SK-N-MC (cell line): ENCODE data around the gene RNASEH2A.

ENCODE experiments used
- DNase-seq: peaks from one replicate; pipeline ENCODE4 v3.0.0-alpha.2; 2011; ENCODE audit warnings: low read depth, low spot score
- H3K27ac ChIP-seq: fragments of 200-600 bp; sonication (generic); 2 replicates; pipeline ENCODE4 v1.5.1; 2016; ENCODE audit warnings: mixed run types
- H3K36me3 ChIP-seq: fragments of 200-600 bp; sonication (generic); 2 replicates; pipeline ENCODE4 v1.6.1; 2017; ENCODE audit warnings: antibody characterized with exemption, low read length, mixed read lengths; ENCODE audit not compliant: insufficient read depth
- H3K4me3 ChIP-seq: fragments of 200-600 bp; sonication (generic); 2 replicates; pipeline ENCODE4 v1.5.1; 2016
- H3K9ac ChIP-seq: fragments of 200-600 bp; sonication (generic); 2 replicates; pipeline ENCODE4 v1.8.0; 2017; ENCODE audit warnings: mixed run types, mixed read lengths; ENCODE audit not compliant: insufficient read length
- H3K9me3 ChIP-seq: fragments of 200-600 bp; sonication (generic); 2 replicates; pipeline ENCODE4 v1.6.1; 2017; ENCODE audit warnings: low read depth, mild to moderate bottlenecking, antibody characterized with exemption, low read length, moderate library complexity, mixed read lengths
- EZH2 ChIP-seq: fragments of 200-600 bp; sonication (generic); IDR thresholded peaks from one replicate; pipeline ENCODE4 v1.6.1; 2017; ENCODE audit warnings: antibody characterized with exemption
- FOXP2 ChIP-seq: optimal IDR thresholded peaks from 2 replicates; pipeline ENCODE3; 2011; ENCODE audit warnings: mild to moderate bottlenecking, moderate library complexity; ENCODE audit not compliant: insufficient read depth; ENCODE audit errors: extremely low read length, control extremely low read depth
- POLR2AphosphoS5 ChIP-seq: IDR thresholded peaks from 2 replicates; pipeline ENCODE4 v1.6.1; 2012; ENCODE audit warnings: mild to moderate bottlenecking, low read depth, low read length, borderline replicate concordance

RNASEH2A gene

GRCh38 chr19:12833738-12834565, 27.6 kb downstream of the RNASEH2A start:
- H3K4me3 ChIP-seq, result peak overlapping the region; percentile 80
- DNase-seq, result no peak
- H3K27ac ChIP-seq, result no peak overlapping the region
- H3K36me3 ChIP-seq, result no peaks in the 10 kb centered on the region
- H3K9ac ChIP-seq, result no peak overlapping the region
- TF ChIP-seq FOXP2 (no peak), POLR2AphosphoS5 (no peak), EZH2 (no peak)
- no peaks in the 10 kb centered on the region for H3K9me3 ChIP-seq

DNA sequence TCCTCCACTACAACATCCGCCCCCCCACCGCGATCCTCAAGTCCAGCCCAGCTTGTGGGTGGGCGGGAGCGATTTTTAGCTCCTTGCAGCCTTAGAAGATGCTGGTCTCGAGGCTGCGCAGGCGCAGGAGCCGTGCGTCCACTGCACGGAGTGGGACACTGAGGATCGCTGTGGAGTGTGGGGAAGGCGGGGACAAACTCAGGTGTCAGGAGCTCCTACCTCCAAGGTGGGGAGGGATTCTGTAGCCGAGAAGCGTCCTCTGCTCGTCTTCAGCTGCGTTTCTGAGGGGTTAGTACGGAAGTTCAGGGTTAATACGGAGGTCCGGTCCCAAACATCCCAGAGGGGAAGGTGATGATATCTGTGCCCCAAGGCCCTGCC, 28.2 kb downstream of the RNASEH2A start, which contains the start of gene RTBDN:
Gene RTBDN (minus strand): TSS at position 14 of the 378 bp plus-strand sequence. CDS start 4,600 bp downstream, outside the sequence.
- TF ChIP-seq FOXP2 (no peak), EZH2 (no peak), POLR2AphosphoS5 (no peak)
- Histone ChIP-seq H3K9me3 (no peaks in the 10 kb centered on the region), H3K4me3 (peak within 1 kb of the TSS; percentile 80), H3K9ac (no peak within 1 kb of the TSS), H3K36me3 (no peaks in the 10 kb centered on the region), H3K27ac (no peak within 1 kb of the TSS)
- DNase-seq, result no peak

- Histone ChIP-seq H3K4me3 (peak overlapping the region; percentile 55), H3K27ac (no peak overlapping the region)
- TF ChIP-seq EZH2 (no peak), POLR2AphosphoS5 (no peak), FOXP2 (no peak)
These were observed 28.8 kb downstream of the RNASEH2A start for GRCh38 chr19:12834976-12835757.

DNA sequence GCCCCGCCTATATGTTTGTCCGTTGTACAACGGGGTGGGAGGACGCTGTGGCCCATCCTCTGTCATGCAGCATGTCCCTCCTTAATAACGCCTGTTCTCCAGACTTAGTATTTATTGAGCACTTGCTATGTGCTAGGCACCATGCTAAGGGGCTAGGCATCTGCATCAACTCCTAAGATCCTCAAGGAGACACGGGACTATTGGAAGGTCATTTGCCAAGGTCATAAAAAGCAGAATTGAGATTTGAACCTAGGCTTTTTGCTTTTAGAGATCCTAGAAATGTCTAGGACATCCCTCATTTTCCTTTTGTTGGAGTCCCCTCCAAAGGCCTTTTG, 30.1 kb downstream of the RNASEH2A start:
- Histone ChIP-seq H3K9me3 (no peaks in the 10 kb centered on the region), H3K36me3 (no peaks in the 10 kb centered on the region), H3K9ac (no peak overlapping the region), H3K27ac (no peak overlapping the region), H3K4me3 (no peak overlapping the region)
- no peak for DNase-seq
- TF ChIP-seq POLR2AphosphoS5, result no peak

More at GRCh38 chr19:12834976-12835757, 28.8 kb downstream of the RNASEH2A start:
- no peak for DNase-seq
- Histone ChIP-seq H3K36me3 (no peaks in the 10 kb centered on the region), H3K9me3 (no peaks in the 10 kb centered on the region), H3K9ac (no peak overlapping the region)

DNA sequence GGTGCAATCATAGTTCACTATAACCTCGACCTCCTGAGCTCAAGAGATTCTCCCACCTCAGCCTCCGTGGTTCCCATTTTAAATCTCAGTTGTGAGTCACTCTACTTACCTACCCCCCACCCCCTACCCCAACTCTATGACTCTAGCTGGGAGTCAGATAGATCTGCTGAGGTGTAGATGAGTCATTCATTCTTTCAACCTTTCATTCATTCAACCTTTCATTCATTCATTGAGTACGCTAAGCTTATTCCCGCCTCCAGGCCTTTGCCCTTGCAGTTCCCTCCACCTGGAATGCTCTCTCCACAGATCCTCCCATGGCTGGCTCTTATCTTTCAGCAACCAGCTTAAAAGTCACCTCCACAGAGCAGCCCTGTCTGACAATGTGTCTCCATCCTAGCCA, 30.8 kb downstream of the RNASEH2A start:
- Histone ChIP-seq H3K36me3 (no peaks in the 10 kb centered on the region), H3K9me3 (no peaks in the 10 kb centered on the region), H3K27ac (no peak overlapping the region), H3K4me3 (no peak overlapping the region), H3K9ac (no peak overlapping the region)
- no peak for TF ChIP-seq POLR2AphosphoS5
- TF ChIP-seq FOXP2, result no peak
- TF ChIP-seq EZH2, result no peak
- no peak for DNase-seq

GRCh38 chr19:12838182-12838885, 31.9 kb downstream of the RNASEH2A start, which contains the start of gene MAST1:
Gene MAST1 (plus strand): TSS chr19:12838515. CDS start chr19:12838573, 58 bp downstream.
- TF ChIP-seq EZH2 (no peak), FOXP2 (no peak), POLR2AphosphoS5 (no peak)
- Histone ChIP-seq H3K9me3 (no peaks in the 10 kb centered on the region), H3K9ac (peak within 1 kb of the TSS; percentile 77), H3K4me3 (peak within 1 kb of the TSS; percentile 93), H3K27ac (no peak within 1 kb of the TSS), H3K36me3 (no peaks in the 10 kb centered on the region; the same call in 1 of the 2 replicates)
- no peak for DNase-seq

GRCh38 chr19:12838886-12839756, 32.7 kb downstream of the RNASEH2A start:
- DNase-seq, result no peak
- Histone ChIP-seq H3K27ac (no peak overlapping the region), H3K4me3 (peak overlapping the region; percentile 93), H3K9me3 (no peaks in the 10 kb centered on the region), H3K9ac (peak overlapping the region; percentile 77), H3K36me3 (peaks cover 4% of the 10 kb centered on the region; the same call in 1 of the 2 replicates)
- TF ChIP-seq FOXP2 (no peak), POLR2AphosphoS5 (no peak), EZH2 (no peak)
